Measurements from ENCODE around the gene PARP4.
"Not testable (repeated sequence)": the region's sequence is repeated elsewhere in the genome, so short reads cannot be mapped to it uniquely, and the experiment has no call there.

- TF ChIP-seq CTCF (IDR thresholded peaks at IDR 0.05 in 8 of 11, conservative IDR thresholded peaks at IDR 0.05 in 3 of 11); POLR2AphosphoS5 (IDR thresholded peaks at IDR 0.05); POLR2A (IDR thresholded peaks at IDR 0.05): not testable (repeated sequence)
Observed at GRCh38 chr13:24553892-24554291, 41.3 kb upstream of the PARP4 start.
